PC-9 (cell line): ENCODE data around the gene PEPD. TPM values are rescaled to one million over a fixed set of nuclear protein-coding genes. Genes with fewer than 3 reads are reported as not detected.

ENCODE experiments used
- BruUV-seq: library from RNA; stranded (reverse); fragments of 400-500 nt; replicated peaks from 2 replicates; lab custom pipeline; 2021; lab: Mats Ljungman, UMichigan
- CTCF ChIA-PET: fragments of 300-600 bp; sonication (Branson Sonifier 250); formaldehyde crosslinking; loops from one replicate; lab custom pipeline; 2022; ENCODE audit warnings: antibody characterized with exemption; lab: Charles Lee
- POLR2A ChIA-PET: fragments of 300-600 bp; sonication (Branson Sonifier 250); formaldehyde crosslinking; loops from one replicate; lab custom pipeline; 2022; ENCODE audit warnings: antibody characterized with exemption; ENCODE audit not compliant: unreplicated experiment; lab: Charles Lee
- DNase-seq, 2 experiments: peaks; one replicate each; pipeline versions ENCODE4 v3.0.0 to v3.0.0-alpha.2; 2015 to 2022; ENCODE audit warnings: mixed read lengths in 1 of 2
- H2AFZ ChIP-seq: fragments of 200-600 bp; sonication (generic); 2 replicates; pipeline ENCODE4 v1.8.1; 2017; ENCODE audit warnings: antibody characterized with exemption
- H3F3A ChIP-seq: fragments of 200-600 bp; sonication (generic); 2 replicates; pipeline ENCODE4 v1.8.1; 2017; ENCODE audit warnings: antibody characterized with exemption, mild to moderate bottlenecking, low read depth; ENCODE audit not compliant: insufficient read depth
- H3K27ac ChIP-seq: fragments of 200-600 bp; sonication (generic); 2 replicates; pipeline ENCODE4 v1.6.1; 2016; ENCODE audit warnings: mixed run types
- H3K27me3 ChIP-seq: fragments of 200-600 bp; sonication (generic); 2 replicates; pipeline ENCODE4 v1.6.1; 2016; ENCODE audit warnings: low read depth, mixed run types; ENCODE audit not compliant: insufficient read depth
- H3K36me3 ChIP-seq: fragments of 200-600 bp; sonication (generic); 2 replicates; pipeline ENCODE4 v1.6.1; 2016; ENCODE audit warnings: low read depth, mixed run types
- H3K4me1 ChIP-seq: fragments of 200-600 bp; sonication (generic); replicated peaks from 2 replicates; pipeline ENCODE4 v1.6.1; 2016; ENCODE audit warnings: mixed run types; ENCODE audit not compliant: insufficient read depth
- H3K4me2 ChIP-seq: fragments of 200-600 bp; sonication (generic); 2 replicates; pipeline ENCODE4 v1.6.1; 2017; ENCODE audit warnings: mixed run types
- H3K4me3 ChIP-seq: fragments of 200-600 bp; sonication (generic); 2 replicates; pipeline ENCODE4 v1.6.1; 2016; ENCODE audit warnings: mixed run types
- H3K79me2 ChIP-seq: fragments of 200-600 bp; sonication (generic); 2 replicates; pipeline ENCODE4 v1.6.1; 2017; ENCODE audit warnings: low read depth, mixed run types
- H3K9me2 ChIP-seq: fragments of 200-600 bp; sonication (generic); 2 replicates; pipeline ENCODE4 v1.8.1; 2017; ENCODE audit warnings: mild to moderate bottlenecking; ENCODE audit not compliant: insufficient read depth
- H3K9me3 ChIP-seq: fragments of 200-600 bp; sonication (generic); 2 replicates; pipeline ENCODE4 v1.8.1; 2016; ENCODE audit warnings: low read depth; ENCODE audit not compliant: insufficient read depth
- H4K20me1 ChIP-seq: fragments of 200-600 bp; sonication (generic); 2 replicates; pipeline ENCODE4 v1.8.1; 2017; ENCODE audit not compliant: insufficient read depth
- EZH2 ChIP-seq: fragments of 200-600 bp; sonication (generic); IDR thresholded peaks from 2 replicates; pipeline ENCODE4 v1.8.0; 2017; ENCODE audit warnings: antibody characterized with exemption, low read depth
- intact Hi-C: fragments of 100-400 bp; cut with micrococcal nuclease; formaldehyde crosslinking; loops from one replicate; pipeline ENCODE4 v1.10.0; 2022; ENCODE audit not compliant: unreplicated experiment
- total RNA-seq: library from RNA; stranded (reverse); gene quantifications from 2 replicates; pipeline ENCODE4 v1.2.3, GENCODE V29; 2021
- TF ChIP-seq, protein P1 (sequence below): fragments of 200-600 bp; sonication (generic); conservative IDR thresholded peaks from 2 replicates; pipeline ENCODE4 v1.6.1; 2017; ENCODE audit warnings: mixed run types, antibody characterized with exemption, mild to moderate bottlenecking, moderate library complexity

PEPD gene
- total RNA-seq, 1 experiment from 2014 or later: 71.0 TPM

GRCh38 chr19:33528404-33528803, 6.8 kb upstream of the PEPD start:
- no TSS peak for BruUV-seq
- H3K4me1 ChIP-seq: no peaks in the 10 kb centered on the region

DNA sequence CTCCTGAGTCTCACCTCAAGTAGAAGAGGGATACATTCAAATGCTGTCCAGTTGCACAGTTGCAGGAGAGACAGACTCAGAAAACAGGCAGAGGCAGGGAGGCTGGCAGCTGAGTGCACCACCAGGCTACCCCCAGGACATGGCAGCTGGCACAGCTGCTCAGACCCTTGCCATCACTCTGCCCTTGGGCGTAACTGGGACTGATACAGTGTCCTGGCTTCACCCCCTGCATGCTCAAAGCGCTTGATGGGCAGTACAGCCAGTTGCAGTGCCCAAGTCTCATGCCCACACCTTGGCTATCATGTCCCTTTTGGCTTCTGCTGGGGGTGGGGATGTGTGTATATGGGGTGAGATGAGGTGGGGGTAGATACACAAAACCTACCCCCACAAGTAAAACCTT, 5.5 kb upstream of the PEPD start:
- no peak for DNase-seq
- Histone ChIP-seq H3K27me3 (peaks cover 57% of the 10 kb centered on the region), H4K20me1 (no peaks in the 10 kb centered on the region), H3K79me2 (no peaks in the 10 kb centered on the region), H3K27ac (no peak overlapping the region), H3K4me2 (no peak overlapping the region), H3K4me3 (no peak overlapping the region), H3F3A (no peaks in the 10 kb centered on the region), H3K36me3 (no peaks in the 10 kb centered on the region), H2AFZ (no peak overlapping the region), H3K9me2 (no peaks in the 10 kb centered on the region), H3K4me1 (no peaks in the 10 kb centered on the region), H3K9me3 (no peaks in the 10 kb centered on the region)
- CTCF ChIA-PET: no interaction called here
- no TSS peak for BruUV-seq
- TF ChIP-seq EZH2: no peak
- TF ChIP-seq, protein P1, sequence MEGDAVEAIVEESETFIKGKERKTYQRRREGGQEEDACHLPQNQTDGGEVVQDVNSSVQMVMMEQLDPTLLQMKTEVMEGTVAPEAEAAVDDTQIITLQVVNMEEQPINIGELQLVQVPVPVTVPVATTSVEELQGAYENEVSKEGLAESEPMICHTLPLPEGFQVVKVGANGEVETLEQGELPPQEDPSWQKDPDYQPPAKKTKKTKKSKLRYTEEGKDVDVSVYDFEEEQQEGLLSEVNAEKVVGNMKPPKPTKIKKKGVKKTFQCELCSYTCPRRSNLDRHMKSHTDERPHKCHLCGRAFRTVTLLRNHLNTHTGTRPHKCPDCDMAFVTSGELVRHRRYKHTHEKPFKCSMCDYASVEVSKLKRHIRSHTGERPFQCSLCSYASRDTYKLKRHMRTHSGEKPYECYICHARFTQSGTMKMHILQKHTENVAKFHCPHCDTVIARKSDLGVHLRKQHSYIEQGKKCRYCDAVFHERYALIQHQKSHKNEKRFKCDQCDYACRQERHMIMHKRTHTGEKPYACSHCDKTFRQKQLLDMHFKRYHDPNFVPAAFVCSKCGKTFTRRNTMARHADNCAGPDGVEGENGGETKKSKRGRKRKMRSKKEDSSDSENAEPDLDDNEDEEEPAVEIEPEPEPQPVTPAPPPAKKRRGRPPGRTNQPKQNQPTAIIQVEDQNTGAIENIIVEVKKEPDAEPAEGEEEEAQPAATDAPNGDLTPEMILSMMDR: no peak
- POLR2A ChIA-PET: no interaction called here
- intact Hi-C loops: loop anchor here (10.0 kb wide), 1 partner anchor 92 kb away; no protein-coding TSS in a partner anchor

More at GRCh38 chr19:33528404-33528803, 6.8 kb upstream of the PEPD start:
- no peak overlapping the region for H3K4me2 ChIP-seq
- no peak overlapping the region for H2AFZ ChIP-seq
- TF ChIP-seq, protein P1: no peak
- no peak for TF ChIP-seq EZH2
- ChIA-PET CTCF (no interaction called here), POLR2A (no interaction called here)
- no peak for DNase-seq
- intact Hi-C loops: loop anchor here (10.0 kb wide), 1 partner anchor 94 kb away; no protein-coding TSS in a partner anchor
- H3K9me2 ChIP-seq: no peaks in the 10 kb centered on the region
- H3K27ac ChIP-seq: no peak overlapping the region
- H3K79me2 ChIP-seq: no peaks in the 10 kb centered on the region
- no peaks in the 10 kb centered on the region for H3K9me3 ChIP-seq
- H3K36me3 ChIP-seq: no peaks in the 10 kb centered on the region
- no peaks in the 10 kb centered on the region for H4K20me1 ChIP-seq
- peaks cover 57% of the 10 kb centered on the region for H3K27me3 ChIP-seq
- H3F3A ChIP-seq: no peaks in the 10 kb centered on the region
- no peak overlapping the region for H3K4me3 ChIP-seq

- ChIA-PET POLR2A (no interaction called here), CTCF (interaction anchor here (0.6 kb wide), 1 partner anchor 192 kb away, joined by 4 read pairs; no protein-coding TSS in a partner anchor)
- Histone ChIP-seq H3K27me3 (peaks cover 37% of the 10 kb centered on the region), H3K9me2 (no peaks in the 10 kb centered on the region), H3K27ac (no peak overlapping the region), H3F3A (no peaks in the 10 kb centered on the region), H2AFZ (no peak overlapping the region), H3K4me3 (no peak overlapping the region), H3K4me2 (no peak overlapping the region), H3K4me1 (peaks cover 6% of the 10 kb centered on the region), H4K20me1 (no peaks in the 10 kb centered on the region), H3K79me2 (no peaks in the 10 kb centered on the region), H3K36me3 (no peaks in the 10 kb centered on the region), H3K9me3 (no peaks in the 10 kb centered on the region)
- TF ChIP-seq EZH2: no peak
- TF ChIP-seq, protein P1: no peak
- intact Hi-C loops: loop anchor here (10.0 kb wide), 1 partner anchor 89 kb away; no protein-coding TSS in a partner anchor
- no peak for DNase-seq
- no TSS peak for BruUV-seq
Measured at GRCh38 chr19:33524024-33524664, 2.6 kb upstream of the PEPD start.
